ENCODE data around the gene ADCY5.
A peak's percentile ranks its signal among the peaks of the same experiment; 100 is the strongest.

The ADCY5 gene

DNA sequence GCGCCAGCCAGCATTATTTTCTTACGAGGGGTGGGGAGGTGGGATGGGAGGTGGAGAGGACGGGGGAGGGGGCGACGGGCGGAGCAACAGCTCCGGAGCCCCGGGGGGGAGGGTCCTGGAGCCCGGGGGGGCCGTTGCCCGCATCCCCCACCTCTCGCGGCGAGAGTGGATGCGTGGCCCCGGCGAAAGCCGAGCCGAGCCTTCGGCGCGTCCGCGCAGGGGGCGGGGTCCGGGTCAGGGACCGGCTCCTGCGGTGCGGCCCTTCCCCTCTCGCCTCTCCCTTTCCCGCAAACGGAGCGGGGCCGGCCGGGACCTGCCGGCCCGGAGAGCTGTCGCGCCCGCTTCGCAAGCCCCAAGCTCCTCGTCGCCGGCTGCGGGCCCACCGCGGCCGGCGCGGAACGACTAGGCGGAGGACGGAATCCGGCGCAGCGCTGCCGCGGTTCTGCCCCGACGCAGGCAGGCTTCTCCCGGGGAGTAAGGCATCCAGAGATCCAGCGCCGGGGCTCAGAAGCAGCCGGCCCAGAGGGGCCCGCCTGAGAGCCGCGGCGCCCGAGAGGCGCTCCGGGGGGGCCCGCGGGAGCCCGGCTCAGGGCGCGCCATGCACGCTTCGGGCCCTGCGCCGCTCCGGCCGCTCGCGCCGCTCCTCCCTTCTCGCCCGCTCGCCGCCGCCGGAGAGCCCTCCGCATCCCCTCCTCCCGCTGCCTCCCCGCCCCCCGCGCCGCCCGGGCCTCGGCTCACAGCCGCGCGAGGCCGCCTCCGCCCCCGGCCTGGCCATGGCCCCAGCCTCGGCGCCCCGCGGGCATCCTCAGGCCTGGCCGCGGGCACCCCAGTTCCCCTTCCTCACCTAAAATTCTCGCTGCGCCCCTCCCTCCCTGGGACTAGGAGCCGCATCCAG lies 459 bp upstream of the ADCY5 start:
- Mint-ChIP-seq H3K36me3 (ENCODE audit: insufficient read depth) (no peaks in the 10 kb centered on the region), H3K27me3 (peaks cover 35 to 62% of the 10 kb centered on the region in 2 donors), H3K27ac (no peak overlapping the region), H3K9me3 (no peaks in the 10 kb centered on the region), H3K4me1 (ENCODE audit: low read depth in 2 of 2) (peaks cover 0 to 4% of the 10 kb centered on the region in 2 donors), H3K4me3 (peak overlapping the region; percentile 67 to 77)
- peak in 1 of 3 experiments; percentile 5 for DNase-seq
- ATAC-seq (replicated peaks) = peak; percentile 43

GRCh38 chr3:123447749-123448517 lies 957 bp downstream of the ADCY5 start:
- DNase-seq (peak; percentile 33 to 52 (median 44)), ATAC-seq (replicated peaks) (peak; percentile 69)
- Mint-ChIP-seq H3K36me3 (ENCODE audit: insufficient read depth) (no peaks in the 10 kb centered on the region), H3K27ac (no peak overlapping the region), H3K4me3 (peak overlapping the region; percentile 67 to 68), H3K27me3 (peaks cover 38 to 64% of the 10 kb centered on the region in 2 donors), H3K9me3 (no peaks in the 10 kb centered on the region), H3K4me1 (ENCODE audit: low read depth in 2 of 2) (peaks cover 0 to 4% of the 10 kb centered on the region in 2 donors)

DNA sequence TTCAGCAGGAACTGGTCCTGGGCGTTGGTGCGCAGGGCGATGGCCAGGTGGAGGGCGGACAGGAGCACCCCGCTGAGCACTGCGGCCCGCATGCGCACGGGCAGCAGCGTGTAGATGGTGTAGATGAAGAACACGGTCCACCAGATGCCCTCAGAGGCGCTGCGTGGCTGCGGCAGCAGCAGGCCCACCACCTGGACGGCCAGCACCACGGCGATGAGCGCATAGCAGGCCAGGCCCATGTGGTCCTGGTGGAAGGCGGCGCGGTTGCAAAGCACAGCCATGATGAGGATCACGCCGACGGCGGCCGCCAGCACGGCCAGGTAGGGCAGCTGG lies 1.5 kb downstream of the ADCY5 start:
- DNase-seq (no peak), ATAC-seq (replicated peaks) (no peak)
- Mint-ChIP-seq H3K36me3 (ENCODE audit: insufficient read depth) (no peaks in the 10 kb centered on the region), H3K27ac (no peak overlapping the region), H3K9me3 (no peaks in the 10 kb centered on the region), H3K4me1 (ENCODE audit: low read depth in 2 of 2) (peaks cover 0 to 4% of the 10 kb centered on the region in 2 donors), H3K27me3 (peaks cover 43 to 70% of the 10 kb centered on the region in 2 donors), H3K4me3 (peak overlapping the region; percentile 67 to 68)

- no peaks in the 10 kb centered on the region for H3K36me3 Mint-ChIP-seq (ENCODE audit: insufficient read depth)
- H3K4me3 Mint-ChIP-seq = peak overlapping the region; percentile 67 to 68
- no peaks in the 10 kb centered on the region for H3K9me3 Mint-ChIP-seq
- H3K4me1 Mint-ChIP-seq (ENCODE audit: low read depth in 2 of 2) = peaks cover 0 to 4% of the 10 kb centered on the region in 2 donors
- ATAC-seq (replicated peaks) (no peak), DNase-seq (no peak)
- no peak overlapping the region for H3K27ac Mint-ChIP-seq
- H3K27me3 Mint-ChIP-seq = peaks cover 48 to 77% of the 10 kb centered on the region in 2 donors
Observed at GRCh38 chr3:123446610-123447109, 2.2 kb downstream of the ADCY5 start.

DNA sequence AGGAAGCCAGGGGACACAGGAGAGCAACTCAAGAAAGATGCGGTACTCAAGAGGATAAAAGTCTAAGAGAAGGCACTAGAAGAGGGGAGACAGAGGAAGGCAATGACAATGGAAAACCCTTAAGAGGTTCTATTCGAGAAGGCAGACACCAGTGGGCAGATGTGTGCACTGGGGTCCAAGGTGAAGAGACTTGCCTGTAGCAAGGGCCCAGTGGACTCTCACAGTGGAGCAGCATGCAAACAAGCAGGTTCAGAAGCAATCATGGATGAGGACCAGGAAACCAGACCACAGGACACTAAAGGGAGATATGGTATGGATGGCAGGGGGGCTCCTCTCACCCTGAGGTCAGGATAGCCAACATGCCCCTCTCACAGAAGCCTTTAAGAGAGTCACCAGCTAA lies 2.7 kb downstream of the ADCY5 start:
- Mint-ChIP-seq H3K4me1 (ENCODE audit: low read depth in 2 of 2) (peaks cover 0 to 4% of the 10 kb centered on the region in 2 donors), H3K36me3 (ENCODE audit: insufficient read depth) (no peaks in the 10 kb centered on the region), H3K4me3 (peak overlapping the region in 1 of 2 donors; percentile 67), H3K27me3 (peaks cover 52 to 77% of the 10 kb centered on the region in 2 donors), H3K27ac (no peak overlapping the region), H3K9me3 (no peaks in the 10 kb centered on the region)
- ATAC-seq (replicated peaks) (no peak), DNase-seq (no peak)

- no peak for ATAC-seq (replicated peaks)
- DNase-seq = no peak
- Mint-ChIP-seq H3K27me3 (peaks cover 54 to 77% of the 10 kb centered on the region in 2 donors), H3K4me3 (no peak overlapping the region), H3K4me1 (ENCODE audit: low read depth in 2 of 2) (peaks cover 0 to 4% of the 10 kb centered on the region in 2 donors), H3K36me3 (ENCODE audit: insufficient read depth) (no peaks in the 10 kb centered on the region), H3K27ac (no peak overlapping the region), H3K9me3 (no peaks in the 10 kb centered on the region)
Observed at GRCh38 chr3:123445702-123446101, 3.2 kb downstream of the ADCY5 start.

DNA sequence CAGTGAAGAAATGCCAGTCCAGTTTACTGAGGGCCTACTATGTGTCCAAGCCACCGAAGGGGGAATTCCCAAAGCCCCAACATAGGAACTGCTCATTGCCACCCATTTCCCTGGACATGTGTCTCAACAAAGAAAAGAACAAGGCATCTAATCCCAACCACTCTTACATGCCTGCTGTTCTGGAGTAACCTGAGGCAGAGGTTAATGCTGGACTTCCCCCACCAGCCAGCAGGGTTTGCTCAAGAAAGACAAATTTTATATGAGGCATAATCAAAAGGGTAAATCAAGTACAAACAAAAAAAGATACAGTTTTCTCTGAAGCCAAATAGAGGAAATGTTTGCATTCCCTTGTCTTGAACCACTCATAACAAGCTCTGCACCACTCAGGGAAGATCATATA lies 4.1 kb downstream of the ADCY5 start:
- H3K27ac Mint-ChIP-seq = no peak overlapping the region
- ATAC-seq (replicated peaks) (no peak), DNase-seq (no peak)
- peaks cover 0 to 1% of the 10 kb centered on the region in 2 donors for H3K4me1 Mint-ChIP-seq (ENCODE audit: low read depth in 2 of 2)
- no peaks in the 10 kb centered on the region for H3K36me3 Mint-ChIP-seq (ENCODE audit: insufficient read depth)
- no peaks in the 10 kb centered on the region for H3K9me3 Mint-ChIP-seq
- peaks cover 51 to 77% of the 10 kb centered on the region in 2 donors for H3K27me3 Mint-ChIP-seq
- H3K4me3 Mint-ChIP-seq = no peak overlapping the region

- Mint-ChIP-seq H3K36me3 (ENCODE audit: insufficient read depth) (no peaks in the 10 kb centered on the region), H3K4me3 (no peak overlapping the region), H3K27ac (no peak overlapping the region), H3K9me3 (no peaks in the 10 kb centered on the region), H3K27me3 (peaks cover 51 to 80% of the 10 kb centered on the region in 2 donors), H3K4me1 (ENCODE audit: low read depth in 2 of 2) (peaks cover 0 to 1% of the 10 kb centered on the region in 2 donors)
- DNase-seq (no peak), ATAC-seq (replicated peaks) (no peak)
Observed at GRCh38 chr3:123444023-123444422, 4.9 kb downstream of the ADCY5 start.

GRCh38 chr3:123442908-123443307 lies 6.0 kb downstream of the ADCY5 start:
- no peak overlapping the region for H3K4me3 Mint-ChIP-seq
- no peak for ATAC-seq (replicated peaks)
- no peak for DNase-seq
- peaks cover 57 to 90% of the 10 kb centered on the region in 2 donors for H3K27me3 Mint-ChIP-seq
- H3K9me3 Mint-ChIP-seq = no peaks in the 10 kb centered on the region
- no peak overlapping the region for H3K27ac Mint-ChIP-seq
- H3K36me3 Mint-ChIP-seq (ENCODE audit: insufficient read depth) = no peaks in the 10 kb centered on the region
- H3K4me1 Mint-ChIP-seq (ENCODE audit: low read depth in 2 of 2) = peaks cover 0 to 1% of the 10 kb centered on the region in 2 donors

GRCh38 chr3:123442125-123442524 lies 6.8 kb downstream of the ADCY5 start:
- Mint-ChIP-seq H3K4me1 (ENCODE audit: low read depth in 2 of 2) (no peaks in the 10 kb centered on the region), H3K27me3 (peaks cover 62 to 95% of the 10 kb centered on the region in 2 donors), H3K9me3 (no peaks in the 10 kb centered on the region), H3K27ac (no peak overlapping the region), H3K36me3 (ENCODE audit: insufficient read depth) (no peaks in the 10 kb centered on the region), H3K4me3 (no peak overlapping the region)
- no peak for DNase-seq
- no peak for ATAC-seq (replicated peaks)

DNA sequence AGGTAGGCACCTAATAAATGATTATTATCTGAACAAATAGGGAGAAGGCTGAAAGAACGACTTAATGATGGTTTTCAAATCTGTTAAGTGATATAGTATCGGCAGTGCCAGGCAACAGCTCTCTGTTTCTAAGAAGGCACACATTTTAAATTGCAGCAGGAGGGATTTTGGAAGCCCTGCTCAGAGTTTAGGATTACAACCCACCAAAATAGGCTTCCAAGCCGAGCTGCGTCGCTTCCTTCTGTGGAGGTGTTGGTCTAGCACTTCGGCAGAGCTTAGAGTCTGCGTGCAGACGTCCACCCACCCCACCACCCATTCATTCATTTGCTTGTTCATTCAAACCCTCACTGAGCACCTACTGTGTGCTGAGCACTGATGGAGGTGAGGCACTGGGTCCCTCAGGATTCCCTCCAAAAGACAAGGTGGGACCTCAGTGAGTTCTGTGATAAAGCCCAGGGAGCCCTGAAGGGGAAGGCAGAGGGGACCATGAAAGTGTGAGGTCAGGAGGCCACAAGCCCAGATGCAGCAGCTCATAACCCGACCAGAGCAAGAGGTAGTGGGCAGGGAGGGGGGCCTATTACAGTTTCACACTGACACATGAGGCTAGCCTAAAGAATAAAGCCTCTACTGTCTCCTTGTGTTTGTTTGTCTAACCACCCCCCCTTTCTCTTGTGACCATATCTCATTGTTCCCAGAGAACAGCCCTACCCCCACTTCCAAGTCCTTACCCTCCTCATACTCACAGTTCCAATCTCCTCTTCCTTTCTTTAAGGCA lies 8.9 kb downstream of the ADCY5 start:
- DNase-seq = no peak
- no peaks in the 10 kb centered on the region for H3K4me1 Mint-ChIP-seq (ENCODE audit: low read depth in 2 of 2)
- H3K4me3 Mint-ChIP-seq = no peak overlapping the region
- no peak for ATAC-seq (replicated peaks)
- no peaks in the 10 kb centered on the region for H3K9me3 Mint-ChIP-seq
- no peaks in the 10 kb centered on the region for H3K36me3 Mint-ChIP-seq (ENCODE audit: insufficient read depth)
- H3K27ac Mint-ChIP-seq = no peak overlapping the region
- H3K27me3 Mint-ChIP-seq = peaks cover 57 to 81% of the 10 kb centered on the region in 2 donors

DNA sequence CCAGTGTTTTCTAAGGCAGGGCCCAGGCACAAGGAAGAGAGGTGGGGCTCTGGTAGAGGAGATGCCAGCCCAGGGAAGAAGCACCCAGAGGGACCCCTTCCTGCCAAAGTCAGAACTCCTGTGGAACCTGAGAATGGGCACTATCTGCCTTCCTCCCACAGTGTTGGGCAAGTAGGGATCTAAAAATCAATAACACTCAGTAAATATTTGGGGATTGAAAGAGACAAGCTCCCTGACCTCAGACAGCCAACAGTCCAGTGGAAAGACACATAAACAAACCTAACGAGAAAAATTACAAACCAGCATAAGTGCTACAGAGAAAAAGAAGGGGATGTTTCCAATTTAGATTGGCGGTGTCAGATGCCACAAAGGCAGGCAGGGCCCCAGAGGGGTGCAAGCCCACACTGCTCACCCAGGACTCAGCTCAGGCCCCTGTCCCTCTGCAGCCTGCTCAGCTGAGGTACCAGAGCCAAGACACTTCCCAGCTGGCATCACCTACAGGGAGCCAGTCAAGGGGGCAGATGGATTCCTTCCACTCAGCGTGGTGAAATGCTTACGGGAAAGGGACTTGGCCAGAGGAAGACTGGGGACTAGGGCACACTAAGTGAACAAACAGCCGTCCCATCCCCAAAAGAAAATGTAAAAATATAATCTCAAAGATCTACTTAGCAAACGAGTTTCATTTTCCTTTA lies 15.9 kb downstream of the ADCY5 start:
- no peak for DNase-seq
- peaks cover 15 to 38% of the 10 kb centered on the region in 2 donors for H3K27me3 Mint-ChIP-seq

More for the DNA sequence above, 15.9 kb downstream of the ADCY5 start:
- Mint-ChIP-seq H3K36me3 (ENCODE audit: insufficient read depth) (no peaks in the 10 kb centered on the region), H3K4me1 (ENCODE audit: low read depth in 2 of 2) (no peaks in the 10 kb centered on the region), H3K4me3 (no peak overlapping the region), H3K27ac (no peak overlapping the region), H3K9me3 (no peaks in the 10 kb centered on the region)
- ATAC-seq (replicated peaks) = no peak

Measured in effector memory CD8-positive, alpha-beta T cell (primary cell).